GM18499 (cell line): Measurements from ENCODE around the gene TOP2B.

ENCODE experiments used
- ATAC-seq: cut with Tn5 transposase; IDR thresholded peaks from one replicate; pipeline ENCODE4 v1.9.1; 2021; ENCODE audit warnings: moderate number of reproducible peaks; ENCODE audit not compliant: insufficient read depth, unreplicated experiment

The TOP2B gene

GRCh38 chr3:25678581-25678980 is 13.9 kb upstream of the TOP2B start:
- ATAC-seq: no peak

- ATAC-seq: no peak
These were observed 12.4 kb upstream of the TOP2B start for GRCh38 chr3:25677121-25677520.

- ATAC-seq: no peak
These were observed 10.0 kb upstream of the TOP2B start for GRCh38 chr3:25674670-25675069.

DNA sequence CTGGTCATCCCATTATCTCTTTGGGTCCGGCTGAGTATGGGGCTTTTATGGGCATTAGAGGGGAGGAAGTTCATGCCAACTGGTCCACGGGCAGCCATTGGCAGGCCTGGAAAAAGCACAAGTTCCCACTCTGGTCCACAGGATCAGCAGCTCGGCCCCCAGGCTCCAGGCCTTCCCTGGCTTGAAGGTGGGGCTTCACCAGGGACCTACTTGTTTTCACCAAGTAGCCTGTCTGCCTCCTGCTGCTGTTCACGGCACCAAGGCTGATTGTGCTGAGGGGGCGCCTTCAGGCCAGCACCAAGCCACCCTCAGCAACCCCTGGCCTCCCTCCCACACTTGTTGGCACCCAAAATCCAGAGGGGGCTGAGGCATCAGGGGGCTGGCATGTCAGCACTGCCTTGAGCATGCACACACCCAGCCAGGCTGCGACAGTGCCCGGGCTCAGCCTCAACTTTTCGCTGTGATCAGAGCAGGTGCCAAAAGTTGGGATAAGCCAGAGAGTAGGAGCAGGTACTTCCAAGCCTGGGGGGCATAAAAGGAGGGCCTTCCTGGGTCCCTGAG is 9.1 kb upstream of the TOP2B start:
- ATAC-seq: no peak

GRCh38 chr3:25665315-25666280 is 891 bp upstream of the TOP2B start:
- ATAC-seq: peak; percentile 18

DNA sequence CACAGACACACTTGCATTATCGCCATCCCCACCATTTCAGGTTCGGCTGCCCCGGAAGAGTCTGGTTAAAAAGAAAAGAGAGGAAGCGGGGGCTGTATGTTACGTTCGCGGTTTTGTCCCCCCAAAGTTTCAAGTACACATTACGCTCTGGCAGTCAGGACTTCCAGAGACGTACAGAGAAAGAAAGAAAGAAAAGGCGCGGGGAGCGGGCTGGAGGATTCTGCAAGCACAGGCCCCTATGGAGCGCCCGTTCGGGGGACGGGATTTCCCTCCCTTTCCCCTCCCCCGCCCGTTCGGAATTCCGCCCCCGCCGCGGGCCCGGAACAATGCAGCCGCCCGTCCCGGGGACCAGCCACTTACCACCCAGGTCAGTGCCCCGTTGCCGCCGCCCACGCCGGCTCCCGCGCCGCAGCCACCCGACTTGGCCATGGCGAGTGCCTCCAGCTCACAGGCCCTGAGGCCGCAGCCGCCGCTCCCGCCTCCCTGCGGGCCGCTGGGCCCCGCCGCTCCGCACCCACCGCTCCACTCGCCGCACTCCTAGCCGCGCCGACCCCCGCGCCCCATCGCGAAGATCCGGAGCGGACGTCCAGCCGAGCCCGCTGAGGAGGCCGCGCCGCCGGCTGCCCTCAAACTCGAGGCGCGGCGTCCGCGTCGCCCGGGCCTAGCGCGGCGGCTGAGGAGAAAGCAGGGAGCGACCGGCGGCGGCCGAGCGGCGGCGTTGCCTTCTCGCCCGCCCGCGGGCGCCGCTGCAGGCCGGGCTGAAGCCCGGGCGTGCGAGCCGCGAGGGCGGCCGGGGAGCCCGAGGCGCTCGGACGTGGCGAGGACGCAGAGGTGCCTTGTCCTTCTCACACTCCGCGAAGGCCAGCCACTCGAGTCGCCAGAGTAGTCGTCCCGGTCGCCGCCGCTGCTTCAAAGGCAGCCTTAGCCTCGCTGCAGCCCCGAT is 567 bp downstream of the TOP2B start:
- no peak for ATAC-seq

DNA sequence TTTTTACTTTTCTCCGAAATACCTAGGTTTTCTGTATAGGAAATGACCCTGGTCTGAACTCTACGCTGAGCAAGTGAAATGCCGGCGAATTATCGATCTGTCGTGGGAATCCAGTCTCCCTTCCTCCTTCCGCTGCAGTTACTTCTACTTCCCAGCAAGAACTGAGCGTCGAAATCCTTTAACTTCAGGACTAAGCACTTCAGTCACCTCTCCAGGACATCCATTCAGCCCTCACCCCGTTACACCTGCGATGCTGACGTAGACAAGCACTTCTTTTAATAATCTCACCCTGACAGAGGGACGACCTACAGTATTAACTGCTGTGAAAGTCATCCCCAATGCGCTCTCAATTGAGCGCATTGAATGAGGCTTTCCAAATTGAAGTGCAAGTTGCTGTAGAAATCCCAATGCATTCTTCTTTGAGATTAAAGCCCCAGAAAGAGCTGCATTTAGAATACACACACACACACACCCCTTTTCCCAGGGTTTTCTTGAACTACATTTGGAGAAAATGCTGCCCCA is 1.3 kb downstream of the TOP2B start:
- no peak for ATAC-seq

DNA sequence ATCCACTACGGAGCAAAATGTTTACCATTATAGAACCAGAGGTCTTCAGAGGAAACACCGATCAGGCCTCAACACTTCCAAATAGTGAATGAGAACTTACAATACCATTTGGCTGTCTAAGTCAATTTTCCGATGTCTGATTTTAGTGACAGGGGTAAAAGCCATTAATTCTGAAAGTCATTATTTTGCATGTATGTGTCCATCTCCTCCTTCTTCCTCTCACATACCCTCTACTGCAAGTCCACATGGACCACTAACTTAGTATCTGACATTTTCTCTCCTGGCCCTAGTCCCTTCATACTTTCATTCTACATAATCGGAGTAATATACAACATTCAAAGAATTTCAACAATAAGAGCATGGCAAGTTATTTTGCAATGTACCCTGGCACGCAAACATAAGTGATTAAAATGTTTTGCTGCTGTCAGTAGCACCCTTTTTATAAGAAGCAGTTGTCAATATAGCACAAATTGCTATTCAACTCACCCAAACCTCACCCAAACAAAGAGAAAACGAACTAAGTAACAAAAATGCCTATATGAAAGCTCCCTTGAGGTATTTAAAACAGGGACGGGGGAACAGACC is 1.9 kb downstream of the TOP2B start:
- no peak for ATAC-seq

GRCh38 chr3:25661694-25662437 is 2.8 kb downstream of the TOP2B start:
- no peak for ATAC-seq

- ATAC-seq: no peak
These were observed 5.9 kb downstream of the TOP2B start for GRCh38 chr3:25658836-25659235.

GRCh38 chr3:25657293-25657692 is 7.4 kb downstream of the TOP2B start:
- ATAC-seq: no peak

GRCh38 chr3:25655659-25656058 is 9.0 kb downstream of the TOP2B start:
- ATAC-seq: no peak

GRCh38 chr3:25654576-25654975 is 10.1 kb downstream of the TOP2B start:
- no peak for ATAC-seq

- no peak for ATAC-seq
These were observed 11.4 kb downstream of the TOP2B start for GRCh38 chr3:25653322-25653721.

- ATAC-seq: no peak
These were observed 11.8 kb downstream of the TOP2B start for GRCh38 chr3:25652921-25653320.

DNA sequence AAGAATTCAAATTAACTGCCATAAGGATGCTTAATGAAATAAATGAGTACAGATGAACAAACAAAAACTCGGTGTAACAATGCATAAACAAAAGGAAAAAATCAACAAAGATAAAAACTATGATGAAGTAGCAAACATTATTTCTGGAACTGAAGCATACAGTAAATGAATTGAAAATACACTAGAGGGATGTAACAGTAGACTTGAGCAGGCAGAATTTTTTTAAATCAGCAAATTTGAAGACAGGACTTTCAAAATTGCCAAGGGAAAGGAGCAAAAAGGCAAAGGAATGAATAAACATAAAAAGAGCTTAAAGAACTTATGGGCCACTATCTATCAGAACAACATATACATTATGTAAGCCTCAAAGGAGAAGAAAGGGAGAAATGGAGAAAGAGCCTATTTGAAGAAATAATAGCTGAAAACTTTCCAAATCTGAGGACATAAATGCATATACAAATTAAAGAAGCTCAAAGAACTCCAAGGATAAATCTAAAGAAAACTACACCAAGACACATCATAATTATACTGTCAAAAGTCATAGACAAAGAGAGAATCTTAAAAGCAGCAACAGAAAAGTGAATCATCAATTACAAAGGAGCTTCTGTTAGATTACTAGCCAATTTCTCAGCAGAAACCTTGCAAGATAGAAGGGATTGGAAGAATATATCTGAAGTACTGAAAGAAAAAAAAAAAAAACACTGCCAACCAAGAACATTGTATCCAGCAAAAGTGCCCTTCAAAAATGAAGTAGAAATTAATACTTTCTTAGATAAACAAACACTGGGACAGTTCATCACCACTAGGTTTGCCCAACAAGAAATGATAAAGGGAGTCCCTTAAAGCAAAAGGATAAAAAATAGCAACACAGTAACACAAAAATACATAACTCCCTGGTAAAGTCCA is 15.5 kb downstream of the TOP2B start:
- no peak for ATAC-seq

DNA sequence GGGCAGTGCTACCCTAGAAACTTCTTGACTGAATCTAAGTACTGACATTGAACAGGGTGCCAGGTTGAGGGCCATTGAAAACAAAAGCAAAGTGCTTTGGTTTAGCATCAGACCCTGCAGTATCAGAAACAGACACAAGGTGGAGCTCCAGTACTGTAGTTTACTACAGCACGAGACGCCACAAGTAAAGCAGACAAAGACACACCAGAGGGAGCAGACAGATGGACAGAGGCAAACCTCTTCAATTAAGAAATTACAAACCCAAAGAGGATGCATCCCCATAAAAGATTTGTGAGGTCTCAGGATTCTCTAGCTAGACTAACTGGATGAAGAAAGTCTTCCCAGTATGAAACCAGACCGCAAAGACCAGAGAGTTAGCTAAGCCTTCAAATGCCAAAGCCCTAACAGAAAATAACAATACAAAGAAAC is 16.6 kb downstream of the TOP2B start:
- ATAC-seq: peak; percentile 96

DNA sequence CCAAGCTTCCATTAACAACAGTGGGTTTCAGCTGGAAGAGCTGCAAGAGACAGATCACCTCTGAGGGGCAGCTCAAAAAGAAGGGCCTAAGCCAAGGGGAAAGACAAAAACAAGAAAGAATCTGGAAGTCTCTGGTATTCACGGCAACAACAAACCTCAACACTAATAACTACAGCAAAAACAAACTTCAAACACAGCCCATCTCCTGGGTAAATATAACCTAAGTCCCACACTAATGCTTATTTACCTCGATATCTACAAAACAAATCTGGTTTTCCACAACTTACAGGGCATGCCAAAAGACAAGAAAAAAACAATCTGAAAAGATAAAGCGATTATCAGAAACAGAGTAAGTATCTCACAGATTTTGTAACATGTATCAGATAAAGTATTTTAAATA is 29.7 kb downstream of the TOP2B start:
- ATAC-seq: no peak
